DND-41 (cell line): ENCODE data around the gene ZNF324.

ENCODE experiments used
- EZH2 ChIP-seq: IDR thresholded peaks from 3 replicates; pipeline ENCODE4 v1.6.1; 2012; ENCODE audit warnings: borderline replicate concordance, low read depth, mild to moderate bottlenecking, moderate library complexity, low read length, inconsistent platforms; ENCODE audit not compliant: severe bottlenecking
- TF ChIP-seq, protein P1 (sequence below): IDR thresholded peaks from 2 replicates; pipeline ENCODE4 v1.5.1; 2012; ENCODE audit warnings: borderline replicate concordance, low read length, moderate library complexity, mild to moderate bottlenecking; ENCODE audit not compliant: poor library complexity, severe bottlenecking; ENCODE audit errors: extremely low read depth

DNA sequence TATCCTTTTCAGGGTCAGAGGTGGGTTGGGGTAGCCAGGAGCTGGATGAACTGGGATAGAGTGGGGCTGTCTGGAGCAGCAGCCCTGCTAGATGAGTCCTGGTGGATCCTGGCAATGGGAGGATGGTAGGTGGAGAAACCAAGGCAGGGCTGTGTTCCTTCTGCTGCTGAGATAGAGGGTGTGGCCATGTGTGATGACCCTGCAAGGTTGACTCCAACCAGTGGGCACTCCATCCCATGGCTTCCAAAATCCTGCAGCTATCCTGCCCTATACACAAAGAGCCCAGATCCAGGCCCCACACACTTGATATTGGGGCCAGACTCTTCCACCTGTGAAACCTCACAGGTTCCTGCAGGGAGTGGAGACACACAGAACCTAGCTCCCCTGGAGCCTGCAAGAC, 6.9 kb downstream of the ZNF324 start:
- TF ChIP-seq, protein P1, sequence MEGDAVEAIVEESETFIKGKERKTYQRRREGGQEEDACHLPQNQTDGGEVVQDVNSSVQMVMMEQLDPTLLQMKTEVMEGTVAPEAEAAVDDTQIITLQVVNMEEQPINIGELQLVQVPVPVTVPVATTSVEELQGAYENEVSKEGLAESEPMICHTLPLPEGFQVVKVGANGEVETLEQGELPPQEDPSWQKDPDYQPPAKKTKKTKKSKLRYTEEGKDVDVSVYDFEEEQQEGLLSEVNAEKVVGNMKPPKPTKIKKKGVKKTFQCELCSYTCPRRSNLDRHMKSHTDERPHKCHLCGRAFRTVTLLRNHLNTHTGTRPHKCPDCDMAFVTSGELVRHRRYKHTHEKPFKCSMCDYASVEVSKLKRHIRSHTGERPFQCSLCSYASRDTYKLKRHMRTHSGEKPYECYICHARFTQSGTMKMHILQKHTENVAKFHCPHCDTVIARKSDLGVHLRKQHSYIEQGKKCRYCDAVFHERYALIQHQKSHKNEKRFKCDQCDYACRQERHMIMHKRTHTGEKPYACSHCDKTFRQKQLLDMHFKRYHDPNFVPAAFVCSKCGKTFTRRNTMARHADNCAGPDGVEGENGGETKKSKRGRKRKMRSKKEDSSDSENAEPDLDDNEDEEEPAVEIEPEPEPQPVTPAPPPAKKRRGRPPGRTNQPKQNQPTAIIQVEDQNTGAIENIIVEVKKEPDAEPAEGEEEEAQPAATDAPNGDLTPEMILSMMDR, result no peak
- TF ChIP-seq EZH2, result no peak
